ENCODE measurements around the gene KDM2A.
"Not testable (repeated sequence)": the region's sequence is repeated elsewhere in the genome, so short reads cannot be mapped to it uniquely, and the experiment has no call there.

KDM2A gene

GRCh38 chr11:67118181-67118766 lies 789 bp upstream of the KDM2A start:
- peak; percentile 33 for DNase-seq (ENCODE audit: low spot score)

GRCh38 chr11:67119585-67120391 lies 725 bp downstream of the KDM2A start:
- DNase-seq (ENCODE audit: low spot score): peak; percentile 25

DNA sequence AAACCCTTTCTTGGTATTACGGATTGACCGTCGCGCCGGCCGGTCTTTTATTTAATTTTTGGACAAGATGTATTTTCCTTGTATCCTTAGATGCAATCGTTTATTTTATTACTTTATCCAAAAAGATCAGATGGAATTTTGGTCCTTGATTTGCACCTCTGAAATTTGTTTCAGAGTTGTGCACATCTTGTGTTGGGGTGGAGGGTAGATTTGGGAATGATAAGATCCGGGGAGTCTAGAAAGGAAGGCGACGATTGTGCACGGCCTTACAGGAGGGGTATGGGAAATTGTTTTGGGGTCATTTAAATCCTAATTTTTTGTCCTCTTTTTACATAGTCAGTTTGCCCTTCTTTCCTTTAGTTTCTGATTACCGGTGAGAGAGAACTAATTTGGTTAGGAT lies 1.4 kb downstream of the KDM2A start:
- DNase-seq (ENCODE audit: low spot score): no peak

GRCh38 chr11:67120881-67121710 lies 2.0 kb downstream of the KDM2A start:
- peak; percentile 48 for DNase-seq (ENCODE audit: low spot score)

DNA sequence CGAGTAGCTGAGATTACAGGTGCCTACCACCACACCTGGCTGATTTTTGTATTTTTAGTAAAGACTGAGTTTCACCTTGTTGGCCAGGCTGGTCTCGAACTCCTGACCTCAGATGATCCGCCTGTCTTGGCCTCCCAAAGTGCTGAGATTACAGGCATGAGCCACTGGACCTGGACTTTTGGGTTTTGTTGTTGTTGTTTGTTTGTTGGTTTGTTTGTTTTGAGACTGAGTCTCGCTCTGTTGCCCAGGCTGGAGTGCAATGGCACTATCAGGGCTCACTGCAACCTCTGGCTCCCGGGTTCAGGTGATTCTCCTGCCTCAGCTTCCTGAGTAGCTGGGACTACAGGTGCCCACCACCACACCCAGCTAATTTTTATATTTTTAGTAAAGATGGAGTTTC lies 4.7 kb downstream of the KDM2A start:
- DNase-seq (ENCODE audit: low spot score): not testable (repeated sequence)

DNA sequence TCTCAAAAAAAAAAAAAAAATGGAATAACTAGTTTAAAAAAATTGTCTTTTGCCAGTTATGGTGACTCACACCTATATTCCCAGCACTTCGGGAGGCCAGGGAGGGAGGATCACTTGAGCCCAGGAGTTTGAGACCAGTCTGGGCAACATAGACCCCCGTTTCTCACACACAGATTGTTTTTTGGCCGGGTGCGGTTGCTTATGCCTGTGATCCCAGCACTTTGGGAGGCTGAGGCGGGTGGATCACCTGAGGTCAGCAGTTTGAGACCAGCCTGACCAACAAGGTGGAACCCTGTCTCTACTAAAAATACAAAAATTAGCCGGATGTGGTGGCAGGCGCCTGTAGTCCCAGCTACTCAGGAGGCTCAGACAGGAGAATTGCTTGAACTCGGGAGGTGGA lies 7.2 kb downstream of the KDM2A start:
- not testable (repeated sequence) for DNase-seq (ENCODE audit: low spot score)

DNA sequence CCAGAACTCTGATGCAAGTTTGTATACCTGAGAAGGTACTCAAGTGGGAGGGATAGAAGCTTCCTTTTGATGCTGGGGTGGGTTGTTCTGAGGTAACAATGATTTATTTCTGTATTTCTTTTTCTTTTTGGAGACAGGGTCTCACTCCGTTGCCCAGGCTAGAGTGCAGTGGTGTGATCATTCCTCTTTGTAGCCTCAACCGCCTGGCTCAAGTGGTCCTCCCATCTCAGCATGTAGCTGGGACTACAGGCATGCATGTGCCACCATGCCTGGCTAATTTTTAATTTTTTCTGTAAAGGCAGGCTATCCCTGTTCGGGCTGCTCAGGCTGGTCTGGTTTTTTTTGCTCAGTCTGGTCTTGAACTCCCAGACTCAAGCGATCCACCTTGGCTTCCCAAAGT lies 7.9 kb downstream of the KDM2A start:
- DNase-seq (ENCODE audit: low spot score): no peak

- DNase-seq (ENCODE audit: low spot score): not testable (repeated sequence)
Measured at GRCh38 chr11:67130861-67131260, 11.8 kb downstream of the KDM2A start.

GRCh38 chr11:67136156-67136555 lies 17.1 kb downstream of the KDM2A start:
- no peak for DNase-seq (ENCODE audit: low spot score)

DNA sequence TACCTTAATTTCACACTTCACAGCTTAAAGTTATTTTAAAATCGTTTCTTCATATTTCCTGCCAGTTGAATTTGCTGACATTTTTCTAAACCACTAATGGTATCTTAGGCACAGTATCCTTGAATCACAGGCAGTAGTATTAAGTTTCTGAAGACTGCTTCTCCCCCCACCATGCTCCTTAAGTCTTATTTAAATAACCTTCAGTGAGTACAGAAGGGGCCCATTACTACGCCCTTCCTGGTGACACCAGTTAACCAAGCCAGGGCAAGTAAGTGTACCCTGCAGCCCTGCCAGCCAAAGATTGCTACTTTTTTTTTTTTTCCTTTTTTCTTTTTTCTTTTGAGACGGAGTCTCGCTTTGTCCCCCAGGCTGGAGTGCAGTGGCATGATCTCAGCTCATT lies 19.9 kb downstream of the KDM2A start:
- no peak for DNase-seq (ENCODE audit: low spot score)

GRCh38 chr11:67146516-67147226 lies 27.6 kb downstream of the KDM2A start:
- no peak for DNase-seq (ENCODE audit: low spot score)

- DNase-seq (ENCODE audit: low spot score): no peak
Measured at GRCh38 chr11:67153971-67154370, 34.9 kb downstream of the KDM2A start.

DNA sequence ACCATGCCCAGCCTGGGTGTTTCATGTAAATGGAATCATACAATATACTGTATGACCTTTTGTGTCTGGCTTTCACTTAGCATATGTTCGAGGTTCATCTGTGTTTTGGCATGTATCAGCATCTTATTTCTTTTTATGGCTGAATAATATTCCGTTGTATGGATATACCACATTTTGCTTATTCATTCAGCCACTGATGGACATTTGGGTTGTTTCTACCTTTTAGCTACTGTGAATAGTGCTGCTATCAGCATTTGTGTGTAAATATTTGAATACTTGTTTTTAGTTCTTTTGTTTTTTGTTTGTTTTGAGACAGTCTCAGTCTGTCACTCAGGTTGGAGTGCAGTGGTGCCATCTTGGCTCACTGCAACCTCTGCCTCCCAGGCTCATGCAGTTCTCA lies 35.7 kb downstream of the KDM2A start:
- DNase-seq (ENCODE audit: low spot score): no peak

GRCh38 chr11:67157691-67158090 lies 38.6 kb downstream of the KDM2A start:
- DNase-seq (ENCODE audit: low spot score): no peak

DNA sequence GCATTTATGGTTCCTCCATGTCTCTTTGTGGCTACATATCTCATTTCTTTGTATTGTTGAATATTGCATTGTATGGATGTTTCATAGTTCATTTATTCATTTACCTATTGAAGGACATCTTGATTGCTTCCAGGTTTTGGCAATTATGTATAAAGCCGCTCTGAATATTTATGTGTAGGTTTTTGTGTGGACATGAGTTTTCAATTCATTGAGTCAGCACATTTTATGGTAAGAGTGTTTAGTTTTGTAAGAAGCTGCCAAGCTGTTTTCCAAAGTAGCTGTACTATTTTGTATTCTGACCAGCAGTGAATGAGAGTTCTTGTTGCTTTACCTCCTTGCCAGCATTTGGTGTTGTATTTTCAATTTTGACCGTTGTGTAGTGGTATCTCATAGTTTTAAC lies 39.2 kb downstream of the KDM2A start:
- no peak for DNase-seq (ENCODE audit: low spot score)

- no peak for DNase-seq (ENCODE audit: low spot score)
Measured at GRCh38 chr11:67160045-67160444, 41.0 kb downstream of the KDM2A start.

DNA sequence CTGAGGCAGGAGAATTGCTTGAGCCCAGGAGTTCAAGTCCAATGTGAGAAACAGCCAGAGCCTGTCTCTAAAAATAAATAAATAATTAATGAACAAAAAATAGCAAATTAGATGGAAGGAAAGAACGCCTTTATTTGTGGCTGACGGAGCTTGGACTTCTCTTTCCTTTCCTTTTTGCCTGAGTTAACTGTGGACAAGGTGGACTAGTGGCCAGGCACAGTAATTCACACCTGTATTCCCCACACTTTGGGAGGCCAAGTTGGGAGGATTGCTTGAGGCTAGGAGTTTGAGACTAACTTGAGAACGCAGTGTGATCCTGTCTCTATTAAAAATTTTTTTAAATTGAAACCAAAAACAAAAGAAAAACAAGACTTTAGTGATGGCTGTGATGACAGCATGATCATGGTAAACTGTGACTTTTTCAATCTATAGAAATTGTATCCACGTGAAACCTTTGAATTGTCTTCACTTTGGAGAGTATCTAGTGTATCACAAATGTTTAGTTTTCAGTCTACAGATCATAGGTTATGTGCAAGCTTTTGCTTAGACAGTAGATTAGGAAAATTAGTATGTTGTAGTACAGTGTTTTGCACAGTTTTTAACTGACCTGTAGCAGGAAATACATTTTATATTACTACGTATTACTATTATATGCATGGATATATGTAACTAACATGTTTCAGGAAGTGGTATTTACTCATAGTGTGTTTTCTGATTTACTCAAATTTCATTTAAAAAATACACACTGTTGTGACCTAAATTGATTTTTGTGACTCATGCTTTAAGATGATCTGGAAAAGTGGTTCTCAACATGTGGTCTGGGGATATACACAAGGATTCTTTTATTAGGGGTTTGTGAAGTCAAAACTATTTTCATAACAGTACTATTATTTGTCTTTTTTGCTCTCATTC lies 42.1 kb downstream of the KDM2A start:
- peak; percentile 35 for DNase-seq (ENCODE audit: low spot score)

GRCh38 chr11:67163006-67163405 lies 43.9 kb downstream of the KDM2A start:
- DNase-seq (ENCODE audit: low spot score): no peak

- DNase-seq (ENCODE audit: low spot score): no peak
Measured at GRCh38 chr11:67165623-67166022, 46.6 kb downstream of the KDM2A start.

GRCh38 chr11:67167091-67167490 lies 48.0 kb downstream of the KDM2A start:
- DNase-seq (ENCODE audit: low spot score): no peak

- no peak for DNase-seq (ENCODE audit: low spot score)
Measured at GRCh38 chr11:67167719-67168118, 48.7 kb downstream of the KDM2A start.
